ENCODE measurements around the gene NUF2.
"Not testable (repeated sequence)": the region's sequence is repeated elsewhere in the genome, so short reads cannot be mapped to it uniquely, and the experiment has no call there.

The NUF2 gene
- 2.2 to 4.7 (median 3.9) reads per million in 4 experiments for total RNA-seq

GRCh38 chr1:163321311-163322305 is at the start of gene NUF2:
Gene NUF2 (plus strand): TSS chr1:163321954. CDS start chr1:163326052, 4,098 bp downstream.
- DNase-seq = peak; percentile 93

- DNase-seq = no peak
These were observed 47.9 kb upstream of the NUF2 start for GRCh38 chr1:163273766-163274441.

- no peak for DNase-seq
These were observed 46.5 kb upstream of the NUF2 start for GRCh38 chr1:163275222-163275621.

GRCh38 chr1:163278602-163279001 is 43.2 kb upstream of the NUF2 start:
- no peak for DNase-seq

GRCh38 chr1:163284867-163285266 is 36.9 kb upstream of the NUF2 start:
- not testable (repeated sequence) for DNase-seq

- no peak for DNase-seq
These were observed 31.6 kb upstream of the NUF2 start for GRCh38 chr1:163290025-163290640.

- DNase-seq = no peak
These were observed 30.3 kb upstream of the NUF2 start for GRCh38 chr1:163291461-163291860.

- DNase-seq = not testable (repeated sequence)
These were observed 29.6 kb upstream of the NUF2 start for GRCh38 chr1:163292153-163292552.

GRCh38 chr1:163293497-163293896 is 28.3 kb upstream of the NUF2 start:
- not testable (repeated sequence) for DNase-seq

- no peak for DNase-seq
These were observed 25.8 kb upstream of the NUF2 start for GRCh38 chr1:163295949-163296348.

GRCh38 chr1:163296504-163297263 is 25.1 kb upstream of the NUF2 start:
- DNase-seq = no peak

- DNase-seq = no peak
These were observed 23.4 kb upstream of the NUF2 start for GRCh38 chr1:163298365-163298764.

- no peak for DNase-seq
These were observed 21.2 kb upstream of the NUF2 start for GRCh38 chr1:163300568-163300967.

GRCh38 chr1:163303561-163303960 is 18.2 kb upstream of the NUF2 start:
- no peak for DNase-seq

GRCh38 chr1:163305441-163305840 is 16.3 kb upstream of the NUF2 start:
- DNase-seq = no peak

GRCh38 chr1:163307479-163308171 is 14.1 kb upstream of the NUF2 start:
- DNase-seq = no peak

- DNase-seq = no peak
These were observed 12.9 kb upstream of the NUF2 start for GRCh38 chr1:163308811-163309210.

- DNase-seq = peak; percentile 22
These were observed 5.9 kb upstream of the NUF2 start for GRCh38 chr1:163315773-163316374.

- no peak for DNase-seq
These were observed 863 bp upstream of the NUF2 start for GRCh38 chr1:163320891-163321290.

GRCh38 chr1:163323339-163323738 is 1.6 kb downstream of the NUF2 start:
- not testable (repeated sequence) for DNase-seq

GRCh38 chr1:163331116-163331515 is 9.4 kb downstream of the NUF2 start:
- no peak for DNase-seq

Measured in effector CD8-positive, alpha-beta T cell (primary cell).